Neural cell (in vitro differentiated cells): ENCODE measurements around the gene ANGPTL2. TPM values are rescaled to one million over a fixed set of nuclear protein-coding genes. Genes with fewer than 3 reads are reported as not detected.

Experiments
- H2AFZ ChIP-seq: fragments of 200-600, 300-800 bp; sonication (generic), shearing (Covaris generic); 2 replicates; pipeline ENCODE4 v1.6.0; 2014; ENCODE audit warnings: low read depth, mild to moderate bottlenecking, antibody characterized with exemption, low read length, moderate library complexity
- H3F3A ChIP-seq: fragments of 200-600 bp; shearing (Covaris generic); 2 replicates; pipeline ENCODE4 v1.6.1; 2016; ENCODE audit warnings: mild to moderate bottlenecking, moderate library complexity, mixed read lengths, antibody characterized with exemption, low read length; ENCODE audit not compliant: insufficient read depth, poor library complexity, severe bottlenecking
- H3K27ac ChIP-seq: fragments of 200-600, 300-800 bp; sonication (generic), shearing (Covaris generic); 2 replicates; pipeline ENCODE4 v1.5.1; 2014; ENCODE audit warnings: mild to moderate bottlenecking, low read length, moderate library complexity
- H3K27me3 ChIP-seq: fragments of 300-800, 200-600 bp; sonication (generic), shearing (Covaris generic); 2 replicates; pipeline ENCODE4 v1.6.0; 2014; ENCODE audit warnings: mild to moderate bottlenecking, low read depth, low read length, moderate library complexity; ENCODE audit not compliant: insufficient read depth
- H3K36me3 ChIP-seq: fragments of 300-800, 200-600 bp; sonication (generic), shearing (Covaris generic); 2 replicates; pipeline ENCODE4 v1.5.1; 2014; ENCODE audit warnings: mild to moderate bottlenecking, antibody characterized with exemption, low read length, moderate library complexity; ENCODE audit not compliant: insufficient read depth
- H3K4me2 ChIP-seq: fragments of 300-800, 200-600 bp; sonication (generic), shearing (Covaris generic); 2 replicates; pipeline ENCODE4 v1.6.0; 2014; ENCODE audit warnings: mild to moderate bottlenecking, low read length
- H3K4me3 ChIP-seq: fragments of 300-800, 200-600 bp; sonication (generic), shearing (Covaris generic); 2 replicates; pipeline ENCODE4 v1.5.1; 2014; ENCODE audit warnings: mild to moderate bottlenecking, low read length, moderate library complexity
- H3K79me2 ChIP-seq: fragments of 200-600 bp; shearing (Covaris generic); replicated peaks from 2 replicates; pipeline ENCODE4 v1.6.0; 2014; ENCODE audit warnings: mild to moderate bottlenecking, low read length, moderate library complexity; ENCODE audit not compliant: insufficient read depth
- H3K9ac ChIP-seq: fragments of 300-800, 200-600 bp; sonication (generic), shearing (Covaris generic); 2 replicates; pipeline ENCODE4 v1.6.1; 2016; ENCODE audit warnings: mild to moderate bottlenecking, low read length, mixed read lengths
- H3K9me2 ChIP-seq: fragments of 200-600 bp; shearing (Covaris generic); 2 replicates; pipeline ENCODE4 v1.6.1; 2016; ENCODE audit warnings: mild to moderate bottlenecking, low read length, mixed read lengths; ENCODE audit not compliant: insufficient read depth
- H3K9me3 ChIP-seq: fragments of 200-600, 300-800 bp; sonication (generic), shearing (Covaris generic); 2 replicates; pipeline ENCODE4 v1.6.1; 2016; ENCODE audit warnings: mild to moderate bottlenecking, mixed run types, low read length, moderate library complexity, mixed read lengths
- H4K20me1 ChIP-seq: fragments of 200-600 bp; shearing (Covaris generic); 2 replicates; pipeline ENCODE4 v1.6.1; 2016; ENCODE audit warnings: mild to moderate bottlenecking, mixed run types; ENCODE audit not compliant: insufficient read depth
- CTCF ChIP-seq: fragments of 450-650 bp; IDR thresholded peaks from 2 replicates; pipeline ENCODE4 v1.5.1; 2014; ENCODE audit warnings: antibody characterized with exemption, mild to moderate bottlenecking, moderate library complexity; ENCODE audit not compliant: poor library complexity, severe bottlenecking
- EP300 ChIP-seq: fragments of 450-650 bp; conservative IDR thresholded peaks from 2 replicates; pipeline ENCODE4 v1.6.1; 2014; ENCODE audit warnings: antibody characterized with exemption, mild to moderate bottlenecking, moderate library complexity; ENCODE audit not compliant: poor library complexity, severe bottlenecking
- EZH2 ChIP-seq: fragments of 200-600, 300-800 bp; shearing (Covaris generic), sonication (generic); IDR thresholded peaks from 2 replicates; pipeline ENCODE4 v1.6.1; 2014; ENCODE audit warnings: antibody characterized with exemption, low read length, borderline replicate concordance, mild to moderate bottlenecking; ENCODE audit not compliant: insufficient read depth, poor library complexity, severe bottlenecking
- MXI1 ChIP-seq: fragments of 450-650 bp; conservative IDR thresholded peaks from 2 replicates; pipeline ENCODE4 v1.6.1; 2014; ENCODE audit warnings: antibody characterized with exemption, mild to moderate bottlenecking; ENCODE audit not compliant: poor library complexity, severe bottlenecking
- POLR2AphosphoS5 ChIP-seq: IDR thresholded peaks from 2 replicates; pipeline ENCODE4 v1.6.1; 2012
- RAD21 ChIP-seq: fragments of 450-650 bp; conservative IDR thresholded peaks from 2 replicates; pipeline ENCODE4 v1.6.1; 2014; ENCODE audit warnings: antibody characterized with exemption, mild to moderate bottlenecking, moderate library complexity
- REST ChIP-seq: IDR thresholded peaks from 2 replicates; pipeline ENCODE4 v1.6.1; 2012; ENCODE audit warnings: borderline replicate concordance
- SMC3 ChIP-seq: fragments of 450-650 bp; conservative IDR thresholded peaks from 2 replicates; pipeline ENCODE4 v1.6.1; 2014; ENCODE audit warnings: antibody characterized with exemption, mild to moderate bottlenecking, moderate library complexity; ENCODE audit not compliant: poor library complexity
- TAF1 ChIP-seq: IDR thresholded peaks from 2 replicates; pipeline ENCODE4 v1.6.1; 2012; ENCODE audit warnings: low read depth
- polyA plus RNA-seq: library from polyadenylated mRNA; depleted of rRNA; stranded (reverse); fragments of >200 nt; gene quantifications from 2 replicates; pipeline ENCODE4 v1.2.3, GENCODE V29; 2014

Gene ANGPTL2
- polyA plus RNA-seq, 1 donor from 2014 or later: not detected

- Histone ChIP-seq H2AFZ (no peak overlapping the region), H3K27me3 (no peaks in the 10 kb centered on the region), H3K36me3 (peaks cover 5% of the 10 kb centered on the region), H3K9ac (no peak overlapping the region), H3K9me3 (no peaks in the 10 kb centered on the region), H4K20me1 (no peaks in the 10 kb centered on the region), H3K4me2 (no peak overlapping the region), H3K27ac (no peak overlapping the region), H3F3A (no peaks in the 10 kb centered on the region), H3K79me2 (no peaks in the 10 kb centered on the region), H3K4me3 (no peak overlapping the region), H3K9me2 (no peaks in the 10 kb centered on the region)
- no peak for TF ChIP-seq EZH2
- no peak for TF ChIP-seq CTCF
- no peak for TF ChIP-seq POLR2AphosphoS5
- no peak for TF ChIP-seq RAD21
- TF ChIP-seq TAF1: no peak
- TF ChIP-seq EP300: no peak
- no peak for TF ChIP-seq REST
- TF ChIP-seq MXI1: no peak
- TF ChIP-seq SMC3: no peak
Measured at GRCh38 chr9:127167560-127168326, 45.3 kb upstream of the ANGPTL2 start.

GRCh38 chr9:127166651-127167524, 44.5 kb upstream of the ANGPTL2 start:
- H3K27me3 ChIP-seq: no peaks in the 10 kb centered on the region
- H3K79me2 ChIP-seq: no peaks in the 10 kb centered on the region
- no peaks in the 10 kb centered on the region for H3K9me2 ChIP-seq
- no peaks in the 10 kb centered on the region for H3K9me3 ChIP-seq
- H3K36me3 ChIP-seq: peaks cover 5% of the 10 kb centered on the region
- H2AFZ ChIP-seq: no peak overlapping the region
- no peak overlapping the region for H3K4me3 ChIP-seq
- H4K20me1 ChIP-seq: no peaks in the 10 kb centered on the region
- H3F3A ChIP-seq: no peaks in the 10 kb centered on the region
- no peak overlapping the region for H3K27ac ChIP-seq
- no peak overlapping the region for H3K9ac ChIP-seq
- no peak overlapping the region for H3K4me2 ChIP-seq
- TF ChIP-seq MXI1: no peak
- TF ChIP-seq SMC3: no peak
- no peak for TF ChIP-seq TAF1
- TF ChIP-seq EZH2: no peak
- TF ChIP-seq RAD21: no peak
- TF ChIP-seq CTCF: no peak
- no peak for TF ChIP-seq REST
- no peak for TF ChIP-seq POLR2AphosphoS5
- no peak for TF ChIP-seq EP300
